ENCODE results near the gene HNRNPLL.
"Not testable (repeated sequence)": the region's sequence is repeated elsewhere in the genome, so short reads cannot be mapped to it uniquely, and the experiment has no call there.

Gene HNRNPLL

GRCh38 chr2:38551171-38551570, 51.6 kb downstream of the HNRNPLL start:
- no peak for TF ChIP-seq CTCF (IDR thresholded peaks at IDR 0.05; ENCODE audit: low read depth, low read length, missing control alignments)
- H3K4me3 ChIP-seq (ENCODE audit: low read depth, low read length) = no peak overlapping the region
- no peak for DNase-seq (ENCODE audit: low read depth)

DNA sequence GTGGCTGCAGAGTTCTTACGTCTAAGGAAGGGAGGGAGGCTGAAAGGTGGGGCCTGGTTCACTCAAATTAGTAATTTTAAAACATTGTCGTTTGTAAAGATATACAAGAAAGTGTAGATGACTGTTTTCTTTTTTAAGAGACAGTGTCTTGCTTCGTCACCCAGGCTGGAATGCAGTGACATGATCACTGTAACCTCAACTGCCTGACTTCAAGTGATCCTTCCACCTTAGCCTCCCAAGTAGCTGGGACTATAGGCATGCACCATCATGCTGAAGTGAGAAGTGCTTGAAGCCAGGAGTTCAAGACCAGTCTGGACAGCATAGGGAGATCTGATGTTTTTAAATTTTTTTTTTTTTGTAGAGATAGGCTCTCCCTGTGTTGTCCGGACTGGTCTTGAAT, 52.9 kb downstream of the HNRNPLL start:
- no peak for DNase-seq (ENCODE audit: low read depth)
- no peak overlapping the region for H3K4me3 ChIP-seq (ENCODE audit: low read depth, low read length)
- no peak for TF ChIP-seq CTCF (IDR thresholded peaks at IDR 0.05; ENCODE audit: low read depth, low read length, missing control alignments)

- TF ChIP-seq CTCF (IDR thresholded peaks at IDR 0.05; ENCODE audit: low read depth, low read length, missing control alignments) = no peak
- no peak for DNase-seq (ENCODE audit: low read depth)
- H3K4me3 ChIP-seq (ENCODE audit: low read depth, low read length) = no peak overlapping the region
Observed at GRCh38 chr2:38549071-38549704, 53.5 kb downstream of the HNRNPLL start.

DNA sequence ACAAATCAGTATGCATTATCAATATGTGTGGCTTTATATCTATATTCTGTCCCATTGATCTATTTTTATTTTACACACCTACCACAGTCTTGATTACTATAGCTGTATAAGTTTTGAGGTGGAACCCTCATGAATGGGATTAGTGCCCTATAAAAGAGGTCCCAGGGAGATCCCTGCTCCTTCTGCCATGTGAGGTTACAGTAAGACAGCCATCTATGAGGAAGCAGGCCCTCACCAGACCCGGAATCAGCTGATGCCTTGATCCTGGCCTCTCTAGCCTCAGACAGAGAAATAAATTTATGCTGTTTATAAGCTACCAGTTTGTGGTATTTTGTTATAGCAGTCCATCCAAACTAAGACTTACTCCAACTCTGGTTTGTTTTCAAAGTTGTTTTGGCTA, 54.9 kb downstream of the HNRNPLL start:
- H3K4me3 ChIP-seq (ENCODE audit: low read depth, low read length) = no peak overlapping the region
- no peak for TF ChIP-seq CTCF (IDR thresholded peaks at IDR 0.05; ENCODE audit: low read depth, low read length, missing control alignments)
- DNase-seq (ENCODE audit: low read depth) = no peak

DNA sequence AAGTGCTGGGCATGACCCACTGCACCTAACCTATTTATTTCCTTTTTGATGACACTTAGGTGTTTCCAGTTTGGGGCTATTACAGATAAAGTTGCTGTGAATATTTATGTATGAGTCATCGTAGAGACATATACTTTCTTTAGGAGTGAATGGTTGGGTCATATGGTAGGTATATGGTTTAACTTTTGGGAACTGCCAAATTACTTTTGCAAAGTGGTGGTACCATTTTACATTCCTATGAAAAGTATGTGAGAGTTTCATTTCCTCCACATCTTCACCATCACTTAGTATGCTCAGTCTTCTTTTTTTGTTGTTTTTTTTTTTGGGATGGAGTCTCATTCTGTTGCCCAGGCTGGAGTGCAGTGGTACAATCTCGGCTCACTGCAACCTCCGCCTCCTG, 56.1 kb downstream of the HNRNPLL start:
- H3K4me3 ChIP-seq (ENCODE audit: low read depth, low read length) = no peak overlapping the region
- DNase-seq (ENCODE audit: low read depth) = no peak
- no peak for TF ChIP-seq CTCF (IDR thresholded peaks at IDR 0.05; ENCODE audit: low read depth, low read length, missing control alignments)

GRCh38 chr2:38546064-38546463, 56.7 kb downstream of the HNRNPLL start:
- TF ChIP-seq CTCF (IDR thresholded peaks at IDR 0.05; ENCODE audit: low read depth, low read length, missing control alignments) = no peak
- no peak overlapping the region for H3K4me3 ChIP-seq (ENCODE audit: low read depth, low read length)
- no peak for DNase-seq (ENCODE audit: low read depth)

DNA sequence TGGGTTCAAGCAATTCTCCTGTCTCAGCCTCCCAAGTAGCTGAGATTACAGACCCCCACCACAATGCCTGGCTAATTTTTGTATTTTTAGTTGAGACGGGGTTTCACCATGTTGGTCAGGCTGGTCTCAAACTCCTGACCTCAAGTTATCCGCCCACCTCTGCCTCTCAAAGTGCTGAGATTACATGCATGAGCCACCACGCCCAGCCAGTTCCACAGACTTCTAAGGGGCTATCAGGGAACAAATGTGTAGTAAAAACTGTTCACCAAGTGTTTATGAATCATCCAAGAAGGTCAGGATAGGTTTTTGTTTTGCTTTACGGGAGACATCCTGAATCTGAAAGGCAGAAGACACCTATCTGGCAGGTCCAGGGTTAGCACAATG, 60.5 kb downstream of the HNRNPLL start:
- DNase-seq (ENCODE audit: low read depth); H3K4me3 ChIP-seq (ENCODE audit: low read depth, low read length): not testable (repeated sequence)
